Measurements from ENCODE around the gene CFAP99.

Gene CFAP99

GRCh38 chr4:2418650-2419571, at the start of gene CFAP99:
CFAP99 (plus strand) TSS chr4:2418955.
- TF ChIP-seq FOXM1 (IDR thresholded peaks at IDR 0.05; ENCODE audit: borderline replicate concordance, low read depth) (no peak), REST (IDR thresholded peaks at IDR 0.05; ENCODE audit: low read depth) (no peak), RAD21 (IDR thresholded peaks at IDR 0.05; ENCODE audit: low read depth) (no peak), EP300 (IDR thresholded peaks at IDR 0.05; ENCODE audit: borderline replicate concordance) (peak; percentile 33; the same call in 1 of the 2 replicates), CEBPB (IDR thresholded peaks at IDR 0.05) (no peak), ZBTB7A (IDR thresholded peaks at IDR 0.05; ENCODE audit: low read depth) (no peak), USF1 (IDR thresholded peaks at IDR 0.05) (peak; percentile 83), TAF1 (IDR thresholded peaks at IDR 0.05; ENCODE audit: low read depth) (no peak; the same call in 1 of the 2 replicates), YY1 (IDR thresholded peaks at IDR 0.05; ENCODE audit: low read depth) (peak; percentile 63; the same call in 1 of the 2 replicates), TCF12 (IDR thresholded peaks at IDR 0.05; ENCODE audit: low read depth) (peak; percentile 35; the same call in 1 of the 2 replicates), CREB1 (IDR thresholded peaks at IDR 0.05; ENCODE audit: low read depth) (peak; percentile 79), EGR1 (IDR thresholded peaks at IDR 0.05) (0 out of 2 replicates have a peak, but pooled peaks have one; percentile 58), TEAD4 (IDR thresholded peaks at IDR 0.05) (no peak), MAX (IDR thresholded peaks at IDR 0.05) (peak; percentile 64)

- TF ChIP-seq USF1 (IDR thresholded peaks at IDR 0.05) (no peak), EP300 (IDR thresholded peaks at IDR 0.05; ENCODE audit: borderline replicate concordance) (no peak), EGR1 (IDR thresholded peaks at IDR 0.05) (no peak), TAF1 (IDR thresholded peaks at IDR 0.05; ENCODE audit: low read depth) (no peak), FOXM1 (IDR thresholded peaks at IDR 0.05; ENCODE audit: borderline replicate concordance, low read depth) (no peak), RAD21 (IDR thresholded peaks at IDR 0.05; ENCODE audit: low read depth) (no peak), YY1 (IDR thresholded peaks at IDR 0.05; ENCODE audit: low read depth) (no peak), ZBTB7A (IDR thresholded peaks at IDR 0.05; ENCODE audit: low read depth) (no peak), CREB1 (IDR thresholded peaks at IDR 0.05; ENCODE audit: low read depth) (no peak)
Measured at GRCh38 chr4:2370597-2371320, 48.0 kb upstream of the CFAP99 start.

- TF ChIP-seq MAX (IDR thresholded peaks at IDR 0.05): no peak
- TF ChIP-seq CEBPB (IDR thresholded peaks at IDR 0.05): no peak
- TF ChIP-seq TCF12 (IDR thresholded peaks at IDR 0.05; ENCODE audit: low read depth): no peak
- TF ChIP-seq USF1 (IDR thresholded peaks at IDR 0.05): no peak
- no peak for TF ChIP-seq TAF1 (IDR thresholded peaks at IDR 0.05; ENCODE audit: low read depth)
- no peak for TF ChIP-seq EP300 (IDR thresholded peaks at IDR 0.05; ENCODE audit: borderline replicate concordance)
- TF ChIP-seq ZBTB7A (IDR thresholded peaks at IDR 0.05; ENCODE audit: low read depth): no peak
- TF ChIP-seq REST (IDR thresholded peaks at IDR 0.05; ENCODE audit: low read depth): no peak
- TF ChIP-seq FOXM1 (IDR thresholded peaks at IDR 0.05; ENCODE audit: borderline replicate concordance, low read depth): no peak
- TF ChIP-seq YY1 (IDR thresholded peaks at IDR 0.05; ENCODE audit: low read depth): no peak
- no peak for TF ChIP-seq NFIC (IDR thresholded peaks at IDR 0.05)
Measured at GRCh38 chr4:2371765-2372487, 46.8 kb upstream of the CFAP99 start.

- no peak for TF ChIP-seq ZBTB7A (IDR thresholded peaks at IDR 0.05; ENCODE audit: low read depth)
- TF ChIP-seq TCF12 (IDR thresholded peaks at IDR 0.05; ENCODE audit: low read depth): no peak
- TF ChIP-seq CEBPB (IDR thresholded peaks at IDR 0.05): no peak
- TF ChIP-seq REST (IDR thresholded peaks at IDR 0.05; ENCODE audit: low read depth): no peak
- no peak for TF ChIP-seq USF1 (IDR thresholded peaks at IDR 0.05)
- no peak for TF ChIP-seq EP300 (IDR thresholded peaks at IDR 0.05; ENCODE audit: borderline replicate concordance)
- no peak for TF ChIP-seq TAF1 (IDR thresholded peaks at IDR 0.05; ENCODE audit: low read depth)
- no peak for TF ChIP-seq EGR1 (IDR thresholded peaks at IDR 0.05)
- no peak for TF ChIP-seq MAX (IDR thresholded peaks at IDR 0.05)
- no peak for TF ChIP-seq YY1 (IDR thresholded peaks at IDR 0.05; ENCODE audit: low read depth)
- no peak for TF ChIP-seq TEAD4 (IDR thresholded peaks at IDR 0.05)
- TF ChIP-seq RAD21 (IDR thresholded peaks at IDR 0.05; ENCODE audit: low read depth): no peak
- no peak for TF ChIP-seq NFIC (IDR thresholded peaks at IDR 0.05)
- no peak for TF ChIP-seq CREB1 (IDR thresholded peaks at IDR 0.05; ENCODE audit: low read depth)
- no peak for TF ChIP-seq FOXM1 (IDR thresholded peaks at IDR 0.05; ENCODE audit: borderline replicate concordance, low read depth)
Measured at GRCh38 chr4:2372488-2373030, 46.2 kb upstream of the CFAP99 start.
